HepG2 (cell line): ENCODE data around the gene RAB11FIP5. TPM values are rescaled to one million over a fixed set of nuclear protein-coding genes. Genes with fewer than 3 reads are reported as not detected.
A peak's percentile ranks its signal among the peaks of the same experiment; 100 is the strongest.

Source experiments
- ATAC-seq: fragments of 200-7000 bp; cut with Tn5 transposase; 3 replicates; pipeline ENCODE4 v1.9.1; 2020; ENCODE audit warnings: mild to moderate bottlenecking, moderate library complexity
- BruUV-seq: library from RNA; stranded (reverse); fragments of 400-500 nt; replicated peaks from 2 replicates; lab custom pipeline; 2021; lab: Mats Ljungman, UMichigan
- CTCF ChIA-PET: fragments of 300-600 bp; formaldehyde crosslinking; extraction: SDS; loops from one replicate; lab custom pipeline; 2021; ENCODE audit warnings: low total read pairs, inconsistent platforms, low intra/inter-chr PET ratio; lab: Yijun Ruan, JAX
- POLR2A ChIA-PET: fragments of 350-600 bp; sonication (Branson Sonifier 250); formaldehyde crosslinking; loops from one replicate; lab custom pipeline; 2020; ENCODE audit warnings: antibody characterized with exemption, inconsistent platforms; lab: Yijun Ruan, JAX
- DNase-seq: peaks from one replicate; pipeline ENCODE4 v3.0.0-alpha.2; 2015; ENCODE audit warnings: low spot score
- FAIRE-seq: peaks from 3 replicates; lab custom pipeline; 2011; peaks lifted over from hg19 to GRCh38; lab: Jason Lieb, UNC
- H2AFZ ChIP-seq: one replicate; pipeline ENCODE4 v1.6.1; 2011; ENCODE audit warnings: low read length, inconsistent platforms
- H3K27ac ChIP-seq: fragments of 300-600 bp; 3 replicates; pipeline ENCODE4 v1.8.0; 2011; ENCODE audit warnings: mixed run types, mild to moderate bottlenecking, mixed read lengths, low read length, inconsistent platforms; ENCODE audit not compliant: insufficient read depth; ENCODE audit errors: extremely low read length
- H3K27me3 ChIP-seq, 2 experiments: fragments of 200-600 bp in 1 of 2; 2 replicates in 1 of 2; 3 replicates in 1 of 2; pipeline versions ENCODE4 v1.6.0 to v1.8.0; 2011; ENCODE audit warnings: low read length in 2 of 2, mild to moderate bottlenecking in 2 of 2, moderate library complexity in 2 of 2, inconsistent platforms in 1 of 2; ENCODE audit not compliant: insufficient read depth in 2 of 2, control insufficient read depth in 1 of 2
- H3K36me3 ChIP-seq, 2 experiments: fragments of 200-600 bp in 1 of 2; replicated peaks in 1 of 2; 2 replicates in 1 of 2; 3 replicates in 1 of 2; pipeline versions ENCODE4 v1.5.1 to v1.8.0; 2011; ENCODE audit warnings: low read length in 2 of 2, inconsistent platforms in 1 of 2; ENCODE audit not compliant: insufficient read depth in 2 of 2, control insufficient read depth in 1 of 2
- H3K4me1 ChIP-seq: 2 replicates; pipeline ENCODE4 v1.5.1; 2012; ENCODE audit warnings: low read length, inconsistent platforms; ENCODE audit not compliant: insufficient read depth
- H3K4me2 ChIP-seq: 2 replicates; pipeline ENCODE4 v1.6.0; 2011; ENCODE audit warnings: low read depth, low read length, inconsistent platforms
- H3K4me3 ChIP-seq, 3 experiments: fragments of 200-600 bp in 1 of 3; sonication (generic), shearing (Covaris generic) in 1 of 3; replicated peaks in 1 of 3; 2 replicates each; pipeline ENCODE4 v1.5.1; 2011 to 2016; ENCODE audit warnings: low read length in 3 of 3, inconsistent platforms in 2 of 3, low read depth in 2 of 3, mild to moderate bottlenecking in 2 of 3, control low read depth in 1 of 3, mixed read lengths in 1 of 3; ENCODE audit not compliant: insufficient read depth in 1 of 3
- H3K79me2 ChIP-seq: one replicate; pipeline ENCODE4 v1.6.1; 2011; ENCODE audit warnings: low read length, inconsistent platforms; ENCODE audit not compliant: insufficient read depth
- H3K9ac ChIP-seq: 2 replicates; pipeline ENCODE4 v1.6.0; 2011; ENCODE audit warnings: mild to moderate bottlenecking, low read depth, low read length, inconsistent platforms; ENCODE audit not compliant: insufficient read depth
- H3K9me3 ChIP-seq: 2 replicates; pipeline ENCODE4 v1.5.1; 2012; ENCODE audit warnings: mild to moderate bottlenecking, low read length
- H4K20me1 ChIP-seq: 2 replicates; pipeline ENCODE4 v1.6.0; 2011; ENCODE audit warnings: inconsistent platforms, mild to moderate bottlenecking, low read length, moderate library complexity; ENCODE audit not compliant: insufficient read depth
- CREM ChIP-seq, 2 experiments: sonication (generic) in 1 of 2; formaldehyde crosslinking in 1 of 2; IDR thresholded peaks; 2 replicates each; pipeline versions ENCODE4 v1.4.0 to v1.6.1; 2016 to 2020; ENCODE audit warnings: antibody characterized with exemption in 1 of 2, mild to moderate bottlenecking in 1 of 2, missing genetic modification reagents in 1 of 2
- GATAD2A ChIP-seq: IDR thresholded peaks from 2 replicates; pipeline ENCODE4 v1.6.1; 2016
- HNF4G ChIP-seq, 2 experiments: sonication (generic) in 1 of 2; formaldehyde crosslinking in 1 of 2; IDR thresholded peaks; 2 replicates each; pipeline versions ENCODE4 v1.4.0 to v1.6.1; 2011 to 2020; ENCODE audit warnings: borderline replicate concordance in 2 of 2, low read depth in 2 of 2, mild to moderate bottlenecking in 2 of 2, low read length in 1 of 2, missing genetic modification reagents in 1 of 2, moderate library complexity in 1 of 2
- MTA1 ChIP-seq: sonication (generic); formaldehyde crosslinking; IDR thresholded peaks from 2 replicates; pipeline ENCODE4 v1.4.0; 2020; ENCODE audit warnings: missing genetic modification reagents, mild to moderate bottlenecking, borderline replicate concordance
- NAIF1 ChIP-seq: sonication (generic); formaldehyde crosslinking; IDR thresholded peaks from 2 replicates; pipeline ENCODE4 v1.5.0; 2020; ENCODE audit warnings: mild to moderate bottlenecking, missing genetic modification reagents, borderline replicate concordance
- NR2F6 ChIP-seq, 2 experiments: IDR thresholded peaks; 2 replicates each; pipeline ENCODE4 v1.6.1; 2016; ENCODE audit warnings: antibody characterized with exemption in 1 of 2, mild to moderate bottlenecking in 1 of 2
- PAWR ChIP-seq: sonication (generic); formaldehyde crosslinking; IDR thresholded peaks from 2 replicates; pipeline ENCODE4 v1.4.0; 2020; ENCODE audit warnings: missing genetic modification reagents, mild to moderate bottlenecking, borderline replicate concordance
- PHF21A ChIP-seq: sonication (generic); formaldehyde crosslinking; IDR thresholded peaks from 2 replicates; pipeline ENCODE4 v1.5.0; 2020; ENCODE audit warnings: mild to moderate bottlenecking, missing genetic modification reagents
- ZMAT3 ChIP-seq: sonication (generic); formaldehyde crosslinking; conservative IDR thresholded peaks from 2 replicates; pipeline ENCODE4 v1.7.0; 2021; ENCODE audit warnings: missing genetic modification reagents
- ZNF234 ChIP-seq: sonication (generic); formaldehyde crosslinking; conservative IDR thresholded peaks from 2 replicates; pipeline ENCODE4 v1.5.1; 2020; ENCODE audit warnings: mild to moderate bottlenecking, missing genetic modification reagents
- WGBS: methylation state at CpG from one replicate; pipeline ENCODE4 v1.1.6; 2017; ENCODE audit warnings: low lambda C conversion rate; 5-methylcytosine and 5-hydroxymethylcytosine counted together
- in situ Hi-C: cut with HindIII; loops from 2 replicates; pipeline ENCODE4 v1.10.0; 2017; ENCODE audit warnings: low pct_unique_long_range_greater_than_20kb; ENCODE audit not compliant: extremely low pct_ligation_motif_present
- intact Hi-C: fragments of 100-400 bp; cut with micrococcal nuclease; formaldehyde crosslinking; loops from one replicate; pipeline ENCODE4 v1.10.0; 2022; ENCODE audit not compliant: unreplicated experiment
- polyA plus RNA-seq, 8 experiments: library from polyadenylated mRNA; depleted of rRNA in 3 of 8; stranded (reverse) in 7 of 8; unstranded in 1 of 8; fragments of >200 nt; fragmentation: Illumina TruSeq in 4 of 8; extraction: Trizol in 4 of 8; gene quantifications; 2 replicates each; pipeline versions ENCODE4 v1.2.1 to v1.2.3, GENCODE V29; 2011 to 2016; ENCODE audit warnings: low read depth in 4 of 8, missing spikeins in 1 of 8, mixed read lengths in 1 of 8; ENCODE audit not compliant: insufficient read depth in 1 of 8
- total RNA-seq, 5 experiments: library from RNA; depleted of rRNA; stranded (reverse); fragments of >200 nt; fragmentation: Illumina TruSeq; extraction: Trizol; gene quantifications; 2 replicates each; pipeline ENCODE4 v1.2.3, GENCODE V29; 2016; ENCODE audit warnings: low read depth in 1 of 5
- TF ChIP-seq, protein P1 (sequence below): sonication (generic); formaldehyde crosslinking; conservative IDR thresholded peaks from 2 replicates; pipeline ENCODE4 v1.4.0; 2020; ENCODE audit warnings: mild to moderate bottlenecking, missing genetic modification reagents, moderate library complexity
- TF ChIP-seq, protein P2 (sequence below): sonication (generic); formaldehyde crosslinking; IDR thresholded peaks from 2 replicates; pipeline ENCODE4 v1.9.0; 2021; ENCODE audit warnings: missing genetic modification reagents, borderline replicate concordance

Gene RAB11FIP5
- total and polyA plus RNA-seq, 2 of the 13 experiments (the other 11 are each of a cell fraction or from before 2014, with no cell fraction given): 9.4 to 22.9 TPM

DNA sequence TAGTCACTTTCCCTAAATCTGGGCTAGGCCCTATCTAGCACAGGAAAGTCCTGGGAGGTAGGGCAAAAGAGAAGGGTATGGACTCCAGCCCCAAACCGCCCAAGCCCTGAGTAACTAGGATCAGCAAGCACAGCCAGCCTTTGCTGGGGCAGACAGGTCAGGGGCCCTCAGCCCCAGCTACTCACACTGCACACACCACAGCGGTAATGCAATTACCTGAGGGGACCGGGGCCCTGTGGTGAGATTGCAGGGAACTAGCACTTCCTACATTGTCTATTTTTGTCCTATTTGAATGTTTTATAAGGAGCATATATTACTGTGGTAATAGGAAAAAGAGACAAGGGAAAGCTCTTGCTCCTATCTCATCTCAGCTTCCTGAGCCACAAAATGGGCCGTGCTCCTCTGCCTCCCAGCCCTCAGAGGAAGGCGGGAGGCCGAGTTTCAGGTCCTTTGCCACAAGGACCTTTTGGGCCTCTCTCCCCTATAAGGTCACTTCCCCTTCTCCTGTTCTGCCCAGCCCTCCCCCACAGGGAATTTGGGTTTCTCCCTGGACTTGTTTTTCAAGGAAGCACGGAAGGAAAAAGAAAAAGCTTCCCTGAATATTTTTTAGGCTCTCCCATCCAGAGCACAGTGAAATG lies 20.5 kb downstream of the RAB11FIP5 start:
- Histone ChIP-seq H3K4me1 (peaks cover 62% of the 10 kb centered on the region), H3K4me3 (peak overlapping the region in 1 of 3 experiments; percentile 26; a peak in 2 of 6 replicates), H3K27me3 (no peaks in the 10 kb centered on the region), H2AFZ (no peak overlapping the region), H3K36me3 (peaks cover 13 to 15% of the 10 kb centered on the region in 2 experiments), H3K9me3 (no peaks in the 10 kb centered on the region), H3K79me2 (peaks cover 11% of the 10 kb centered on the region), H3K27ac (peak overlapping the region; percentile 15), H4K20me1 (peaks cover 43% of the 10 kb centered on the region), H3K9ac (0 out of 2 replicates have a peak overlapping the region, but pooled peaks have one; percentile 1), H3K4me2 (peak overlapping the region; percentile 59)
- intact Hi-C loops: no loop called here
- CTCF ChIA-PET: no interaction called here
- no TSS peak for BruUV-seq
- ATAC-seq: peak; percentile 90
- FAIRE-seq: peak; percentile 60
- POLR2A ChIA-PET: interaction anchor here (0.7 to 3.4 kb wide), 4 partner anchors 20 to 91 kb away, joined by 3 to 17 read pairs (median 4); partner anchors contain the start of genes RAB11FIP5 and SFXN5
- in situ Hi-C loops: no loop called here
- 12% methylated on average over 7 of the region's 7 CpGs for WGBS
- peak; percentile 49 for DNase-seq
- TF ChIP-seq GATAD2A (CRISPR knock-in tag): peak; percentile 38; the same call in 1 of the 2 replicates
- TF ChIP-seq ZMAT3 (CRISPR knock-in tag): 0 out of 2 replicates have a peak, but pooled peaks have one; percentile 59
- peak; percentile 67 for TF ChIP-seq PHF21A (CRISPR knock-in tag)
- peak; percentile 26; the same call in 1 of the 2 replicates for TF ChIP-seq HNF4G (IDR thresholded peaks at IDR 0.05; ENCODE audit: borderline replicate concordance, low read depth, low read length)
- no peak for TF ChIP-seq HNF4G (CRISPR knock-in tag; IDR thresholded peaks at IDR 0.05; ENCODE audit: borderline replicate concordance, low read depth)
- TF ChIP-seq NAIF1 (CRISPR knock-in tag): 0 out of 2 replicates have a peak, but pooled peaks have one; percentile 34
- TF ChIP-seq, protein P1, sequence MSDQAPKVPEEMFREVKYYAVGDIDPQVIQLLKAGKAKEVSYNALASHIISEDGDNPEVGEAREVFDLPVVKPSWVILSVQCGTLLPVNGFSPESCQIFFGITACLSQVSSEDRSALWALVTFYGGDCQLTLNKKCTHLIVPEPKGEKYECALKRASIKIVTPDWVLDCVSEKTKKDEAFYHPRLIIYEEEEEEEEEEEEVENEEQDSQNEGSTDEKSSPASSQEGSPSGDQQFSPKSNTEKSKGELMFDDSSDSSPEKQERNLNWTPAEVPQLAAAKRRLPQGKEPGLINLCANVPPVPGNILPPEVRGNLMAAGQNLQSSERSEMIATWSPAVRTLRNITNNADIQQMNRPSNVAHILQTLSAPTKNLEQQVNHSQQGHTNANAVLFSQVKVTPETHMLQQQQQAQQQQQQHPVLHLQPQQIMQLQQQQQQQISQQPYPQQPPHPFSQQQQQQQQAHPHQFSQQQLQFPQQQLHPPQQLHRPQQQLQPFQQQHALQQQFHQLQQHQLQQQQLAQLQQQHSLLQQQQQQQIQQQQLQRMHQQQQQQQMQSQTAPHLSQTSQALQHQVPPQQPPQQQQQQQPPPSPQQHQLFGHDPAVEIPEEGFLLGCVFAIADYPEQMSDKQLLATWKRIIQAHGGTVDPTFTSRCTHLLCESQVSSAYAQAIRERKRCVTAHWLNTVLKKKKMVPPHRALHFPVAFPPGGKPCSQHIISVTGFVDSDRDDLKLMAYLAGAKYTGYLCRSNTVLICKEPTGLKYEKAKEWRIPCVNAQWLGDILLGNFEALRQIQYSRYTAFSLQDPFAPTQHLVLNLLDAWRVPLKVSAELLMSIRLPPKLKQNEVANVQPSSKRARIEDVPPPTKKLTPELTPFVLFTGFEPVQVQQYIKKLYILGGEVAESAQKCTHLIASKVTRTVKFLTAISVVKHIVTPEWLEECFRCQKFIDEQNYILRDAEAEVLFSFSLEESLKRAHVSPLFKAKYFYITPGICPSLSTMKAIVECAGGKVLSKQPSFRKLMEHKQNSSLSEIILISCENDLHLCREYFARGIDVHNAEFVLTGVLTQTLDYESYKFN (CRISPR knock-in tag): peak; percentile 38
- TF ChIP-seq CREM (IDR thresholded peaks at IDR 0.05): no peak
- TF ChIP-seq CREM (CRISPR knock-in tag; IDR thresholded peaks at IDR 0.05): no peak
- 0 out of 2 replicates have a peak, but pooled peaks have one; percentile 18 for TF ChIP-seq ZNF234 (CRISPR knock-in tag)
- TF ChIP-seq PAWR (CRISPR knock-in tag): no peak
- TF ChIP-seq, protein P2, sequence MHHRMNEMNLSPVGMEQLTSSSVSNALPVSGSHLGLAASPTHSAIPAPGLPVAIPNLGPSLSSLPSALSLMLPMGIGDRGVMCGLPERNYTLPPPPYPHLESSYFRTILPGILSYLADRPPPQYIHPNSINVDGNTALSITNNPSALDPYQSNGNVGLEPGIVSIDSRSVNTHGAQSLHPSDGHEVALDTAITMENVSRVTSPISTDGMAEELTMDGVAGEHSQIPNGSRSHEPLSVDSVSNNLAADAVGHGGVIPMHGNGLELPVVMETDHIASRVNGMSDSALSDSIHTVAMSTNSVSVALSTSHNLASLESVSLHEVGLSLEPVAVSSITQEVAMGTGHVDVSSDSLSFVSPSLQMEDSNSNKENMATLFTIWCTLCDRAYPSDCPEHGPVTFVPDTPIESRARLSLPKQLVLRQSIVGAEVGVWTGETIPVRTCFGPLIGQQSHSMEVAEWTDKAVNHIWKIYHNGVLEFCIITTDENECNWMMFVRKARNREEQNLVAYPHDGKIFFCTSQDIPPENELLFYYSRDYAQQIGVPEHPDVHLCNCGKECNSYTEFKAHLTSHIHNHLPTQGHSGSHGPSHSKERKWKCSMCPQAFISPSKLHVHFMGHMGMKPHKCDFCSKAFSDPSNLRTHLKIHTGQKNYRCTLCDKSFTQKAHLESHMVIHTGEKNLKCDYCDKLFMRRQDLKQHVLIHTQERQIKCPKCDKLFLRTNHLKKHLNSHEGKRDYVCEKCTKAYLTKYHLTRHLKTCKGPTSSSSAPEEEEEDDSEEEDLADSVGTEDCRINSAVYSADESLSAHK (CRISPR knock-in tag): no peak
- peak; percentile 13; the same call in 1 of the 2 replicates for TF ChIP-seq MTA1 (CRISPR knock-in tag)
- peak; percentile 89 for TF ChIP-seq NR2F6 (IDR thresholded peaks at IDR 0.05)
- TF ChIP-seq NR2F6 (CRISPR knock-in tag; IDR thresholded peaks at IDR 0.05): peak; percentile 81
